DND-41 (cell line): ENCODE measurements around the gene ZNF521.

Experiments
- ATAC-seq: fragments of 200-7000 bp; cut with Tn5 transposase; 3 replicates; pipeline ENCODE4 v1.9.1; 2021; ENCODE audit warnings: low read depth; ENCODE audit not compliant: insufficient read depth
- DNase-seq: peaks from one replicate; pipeline ENCODE4 v3.0.0-alpha.2; 2020
- H2AFZ ChIP-seq: 2 replicates; pipeline ENCODE4 v1.6.0; 2012; ENCODE audit warnings: low read depth, low read length
- H3K27ac ChIP-seq: 2 replicates; pipeline ENCODE4 v1.5.1; 2012; ENCODE audit warnings: low read length, inconsistent platforms
- H3K27me3 ChIP-seq: fragments of 200-600 bp; sonication (generic); 2 replicates; pipeline ENCODE4 v1.6.0; 2012; ENCODE audit warnings: low read length, mild to moderate bottlenecking, inconsistent platforms; ENCODE audit not compliant: insufficient read depth, poor library complexity
- H3K36me3 ChIP-seq: 2 replicates; pipeline ENCODE4 v1.5.1; 2012; ENCODE audit warnings: low read length, inconsistent platforms; ENCODE audit not compliant: insufficient read depth
- H3K4me1 ChIP-seq: 2 replicates; pipeline ENCODE4 v1.5.1; 2012; ENCODE audit warnings: mild to moderate bottlenecking, low read length; ENCODE audit not compliant: insufficient read depth
- H3K4me2 ChIP-seq: 2 replicates; pipeline ENCODE4 v1.6.0; 2012; ENCODE audit warnings: mild to moderate bottlenecking, moderate library complexity, low read length, inconsistent platforms; ENCODE audit not compliant: insufficient read depth
- H3K4me3 ChIP-seq, 2 experiments: fragments of 200-600 bp in 1 of 2; shearing (Covaris generic) in 1 of 2; 2 replicates each; pipeline ENCODE4 v1.5.1; 2012 to 2016; ENCODE audit warnings: inconsistent platforms in 2 of 2, low read length in 2 of 2, mild to moderate bottlenecking in 2 of 2, low read depth in 1 of 2, moderate library complexity in 1 of 2
- H3K79me2 ChIP-seq: 2 replicates; pipeline ENCODE4 v1.6.0; 2012; ENCODE audit warnings: low read length, inconsistent platforms; ENCODE audit not compliant: insufficient read depth
- H3K9ac ChIP-seq: 2 replicates; pipeline ENCODE4 v1.6.0; 2012; ENCODE audit warnings: low read depth, mild to moderate bottlenecking, inconsistent platforms, low read length, moderate library complexity
- H3K9me3 ChIP-seq: 2 replicates; pipeline ENCODE4 v1.5.1; 2012; ENCODE audit warnings: low read length, moderate library complexity, mild to moderate bottlenecking, inconsistent platforms; ENCODE audit not compliant: insufficient read depth, severe bottlenecking
- H4K20me1 ChIP-seq: 2 replicates; pipeline ENCODE4 v1.6.0; 2012; ENCODE audit warnings: low read length; ENCODE audit not compliant: insufficient read depth
- EZH2 ChIP-seq: IDR thresholded peaks from 3 replicates; pipeline ENCODE4 v1.6.1; 2012; ENCODE audit warnings: borderline replicate concordance, low read depth, mild to moderate bottlenecking, moderate library complexity, low read length, inconsistent platforms; ENCODE audit not compliant: severe bottlenecking
- TF ChIP-seq, protein P1 (sequence below): IDR thresholded peaks from 2 replicates; pipeline ENCODE4 v1.5.1; 2012; ENCODE audit warnings: borderline replicate concordance, low read length, moderate library complexity, mild to moderate bottlenecking; ENCODE audit not compliant: poor library complexity, severe bottlenecking; ENCODE audit errors: extremely low read depth

The ZNF521 gene

DNA sequence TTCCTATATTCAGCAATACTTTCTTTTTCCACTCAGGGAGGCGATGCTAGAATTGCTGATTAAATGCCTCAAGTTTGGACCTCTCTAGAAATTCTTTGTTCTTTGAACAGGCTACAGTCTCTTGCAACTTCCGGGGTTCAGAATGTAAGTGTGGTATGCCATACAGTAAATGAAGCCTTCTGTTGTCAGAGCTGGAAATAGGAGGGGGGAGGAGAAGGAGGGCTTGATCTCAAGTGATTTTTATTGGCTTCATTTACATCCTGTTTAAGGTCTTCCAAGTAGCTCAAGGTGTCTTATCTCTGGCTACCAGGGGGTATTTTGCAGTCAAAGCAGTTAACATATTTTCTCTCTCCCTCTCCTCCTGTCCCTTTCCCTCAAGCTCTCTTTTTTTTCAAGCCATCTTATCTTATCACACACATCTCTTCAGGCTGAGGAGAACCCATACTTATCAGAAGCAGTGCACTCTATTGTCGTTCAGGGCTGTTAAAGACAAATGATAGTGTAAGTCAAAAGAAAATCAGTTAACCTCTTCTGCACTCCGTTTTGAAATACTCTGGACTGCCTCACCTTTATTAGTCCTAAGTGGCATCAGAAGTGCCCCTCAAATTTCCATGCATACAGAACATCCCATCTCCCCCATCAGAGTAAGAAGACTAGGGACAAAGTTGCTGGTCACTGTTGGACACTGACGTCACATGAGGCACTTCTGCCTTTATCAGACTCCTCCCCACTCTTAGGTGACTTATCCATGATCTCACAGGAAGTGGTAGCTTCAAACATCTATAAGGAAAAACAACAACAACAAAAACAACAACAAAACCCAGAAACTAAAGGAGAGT, 112.2 kb downstream of the ZNF521 start:
- Histone ChIP-seq H3K4me2 (no peak overlapping the region), H3K27me3 (peaks cover 6% of the 10 kb centered on the region), H3K4me3 (no peak overlapping the region), H3K9me3 (no peaks in the 10 kb centered on the region), H3K27ac (no peak overlapping the region), H4K20me1 (no peaks in the 10 kb centered on the region), H3K36me3 (no peaks in the 10 kb centered on the region), H3K9ac (no peak overlapping the region), H3K79me2 (no peaks in the 10 kb centered on the region), H3K4me1 (peaks cover 8% of the 10 kb centered on the region; the same call in 1 of the 2 replicates), H2AFZ (no peak overlapping the region)
- no peak for TF ChIP-seq EZH2
- ATAC-seq (peak; percentile 60; the same call in 1 of the 3 replicates), DNase-seq (no peak)

DNA sequence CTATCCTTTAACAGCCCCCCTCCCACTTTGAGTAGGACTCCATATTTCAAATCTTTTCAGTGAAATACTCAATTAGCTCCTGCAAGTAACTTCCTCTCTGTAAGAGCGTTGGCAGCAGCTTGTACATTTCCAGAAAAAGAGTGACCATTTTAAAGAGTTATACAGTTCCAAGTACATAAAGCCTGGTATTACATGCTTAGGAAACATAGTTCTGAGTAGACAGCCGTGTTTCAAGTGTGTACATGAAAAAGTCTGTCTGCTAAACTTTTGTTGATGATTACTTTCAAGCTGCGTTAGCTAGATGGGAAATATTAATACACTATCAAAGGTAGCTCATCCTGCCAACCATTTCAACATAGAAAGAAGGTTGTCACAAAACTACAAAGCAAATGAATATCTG, 112.8 kb downstream of the ZNF521 start:
- peaks cover 8% of the 10 kb centered on the region; the same call in 1 of the 2 replicates for H3K4me1 ChIP-seq

DNA sequence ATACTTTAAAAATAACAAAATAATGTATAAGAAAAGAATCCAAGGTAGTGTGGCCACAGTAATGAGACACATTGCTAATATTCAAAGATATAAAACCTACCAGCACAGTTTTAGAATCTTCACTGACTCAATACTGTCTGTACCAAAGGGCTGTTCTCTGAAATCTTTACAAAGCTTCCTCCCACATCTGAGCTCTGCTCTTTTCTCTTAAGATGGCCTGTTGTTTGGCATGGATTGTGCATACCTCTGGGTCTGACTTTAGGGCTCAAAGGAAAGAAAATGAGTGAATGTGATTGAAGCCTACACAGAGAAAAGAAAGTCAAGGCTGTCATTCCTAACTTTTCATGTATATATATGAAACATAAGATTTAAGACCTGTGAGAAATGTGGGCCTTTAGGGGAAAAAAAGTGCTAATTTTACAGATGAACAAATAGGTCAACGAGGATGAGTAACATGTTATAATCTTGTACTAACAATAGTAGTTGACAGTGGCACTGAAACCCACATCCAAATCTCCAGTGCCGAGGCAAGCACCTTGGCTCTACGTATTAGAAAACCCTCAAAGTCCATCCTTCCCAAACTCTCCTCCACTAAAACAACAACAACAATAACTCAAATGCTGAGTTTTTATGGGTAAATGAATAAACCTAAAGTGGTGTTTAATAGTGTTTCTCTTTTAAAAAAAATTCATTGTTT, 114.2 kb downstream of the ZNF521 start:
- H3K79me2 ChIP-seq: no peaks in the 10 kb centered on the region
- no peak for ATAC-seq

More for the DNA sequence above, 112.8 kb downstream of the ZNF521 start:
- Histone ChIP-seq H2AFZ (no peak overlapping the region), H3K9ac (no peak overlapping the region), H3K4me3 (no peak overlapping the region), H3K27me3 (peaks cover 6% of the 10 kb centered on the region), H3K27ac (no peak overlapping the region), H3K36me3 (no peaks in the 10 kb centered on the region), H3K9me3 (no peaks in the 10 kb centered on the region), H3K4me2 (no peak overlapping the region), H4K20me1 (no peaks in the 10 kb centered on the region), H3K79me2 (no peaks in the 10 kb centered on the region)
- TF ChIP-seq, protein P1, sequence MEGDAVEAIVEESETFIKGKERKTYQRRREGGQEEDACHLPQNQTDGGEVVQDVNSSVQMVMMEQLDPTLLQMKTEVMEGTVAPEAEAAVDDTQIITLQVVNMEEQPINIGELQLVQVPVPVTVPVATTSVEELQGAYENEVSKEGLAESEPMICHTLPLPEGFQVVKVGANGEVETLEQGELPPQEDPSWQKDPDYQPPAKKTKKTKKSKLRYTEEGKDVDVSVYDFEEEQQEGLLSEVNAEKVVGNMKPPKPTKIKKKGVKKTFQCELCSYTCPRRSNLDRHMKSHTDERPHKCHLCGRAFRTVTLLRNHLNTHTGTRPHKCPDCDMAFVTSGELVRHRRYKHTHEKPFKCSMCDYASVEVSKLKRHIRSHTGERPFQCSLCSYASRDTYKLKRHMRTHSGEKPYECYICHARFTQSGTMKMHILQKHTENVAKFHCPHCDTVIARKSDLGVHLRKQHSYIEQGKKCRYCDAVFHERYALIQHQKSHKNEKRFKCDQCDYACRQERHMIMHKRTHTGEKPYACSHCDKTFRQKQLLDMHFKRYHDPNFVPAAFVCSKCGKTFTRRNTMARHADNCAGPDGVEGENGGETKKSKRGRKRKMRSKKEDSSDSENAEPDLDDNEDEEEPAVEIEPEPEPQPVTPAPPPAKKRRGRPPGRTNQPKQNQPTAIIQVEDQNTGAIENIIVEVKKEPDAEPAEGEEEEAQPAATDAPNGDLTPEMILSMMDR: no peak
- no peak for ATAC-seq
- no peak for DNase-seq

More for the DNA sequence above, 114.2 kb downstream of the ZNF521 start:
- Histone ChIP-seq H3K4me2 (no peak overlapping the region), H3K27me3 (peaks cover 8% of the 10 kb centered on the region), H4K20me1 (no peaks in the 10 kb centered on the region), H3K9me3 (no peaks in the 10 kb centered on the region), H3K36me3 (no peaks in the 10 kb centered on the region), H3K4me3 (no peak overlapping the region), H3K27ac (no peak overlapping the region), H2AFZ (no peak overlapping the region), H3K9ac (no peak overlapping the region), H3K4me1 (peaks cover 8% of the 10 kb centered on the region; the same call in 1 of the 2 replicates)
- DNase-seq: no peak
- no peak for TF ChIP-seq EZH2
- TF ChIP-seq, protein P1: no peak
